Stimulated activated memory B cell treated with anti-CD40 and anti-IgM and Interleukin-4, amounts not matched to agents 10 μg/mL and 1 μg/mL and 100 μg/mL, for 72 hours (primary cell): ENCODE data around the gene BEST2.

Experiments
- ATAC-seq: fragments of 150-1000 bp; cut with Tn5 transposase; 2 replicates; pipeline ENCODE4 v1.10.0; 2021
- H3K27ac Mint-ChIP-seq: one replicate; pipeline ENCODE4 v1.8.0; 2022; ENCODE audit warnings: mild to moderate bottlenecking, mixed read lengths
- H3K27me3 Mint-ChIP-seq: one replicate; pipeline ENCODE4 v1.8.0; 2022; ENCODE audit warnings: mixed read lengths
- H3K36me3 Mint-ChIP-seq: one replicate; pipeline ENCODE4 v1.8.0; 2022; ENCODE audit warnings: mixed read lengths
- H3K4me1 Mint-ChIP-seq: one replicate; pipeline ENCODE4 v1.8.0; 2022; ENCODE audit warnings: mixed read lengths
- H3K4me3 Mint-ChIP-seq: one replicate; pipeline ENCODE4 v1.8.0; 2022; ENCODE audit warnings: mild to moderate bottlenecking, moderate library complexity, mixed read lengths
- H3K9me3 Mint-ChIP-seq: one replicate; pipeline ENCODE4 v1.8.0; 2022; ENCODE audit warnings: mixed read lengths

The BEST2 gene

GRCh38 chr19:12773571-12773970 is 22.0 kb downstream of the BEST2 start:
- H3K9me3 Mint-ChIP-seq = no peaks in the 10 kb centered on the region
- no peak overlapping the region for H3K27ac Mint-ChIP-seq
- peaks cover 35% of the 10 kb centered on the region for H3K4me1 Mint-ChIP-seq
- no peak for ATAC-seq
- no peak overlapping the region for H3K4me3 Mint-ChIP-seq
- H3K27me3 Mint-ChIP-seq = no peaks in the 10 kb centered on the region
- no peaks in the 10 kb centered on the region for H3K36me3 Mint-ChIP-seq

- ATAC-seq = peak; percentile 29
Measured at GRCh38 chr19:12774588-12775555, 23.3 kb downstream of the BEST2 start, which contains the start of gene HOOK2. HOOK2 (minus strand) TSS chr19:12775552; CDS start chr19:12775449, 103 bp downstream.

GRCh38 chr19:12777217-12778016 is 25.8 kb downstream of the BEST2 start:
- H3K4me1 Mint-ChIP-seq = peaks cover 42% of the 10 kb centered on the region
- H3K36me3 Mint-ChIP-seq = no peaks in the 10 kb centered on the region
- ATAC-seq = peak; percentile 65
- peak overlapping the region; percentile 94 for H3K27ac Mint-ChIP-seq
- peak overlapping the region; percentile 88 for H3K4me3 Mint-ChIP-seq
- no peaks in the 10 kb centered on the region for H3K27me3 Mint-ChIP-seq
- no peaks in the 10 kb centered on the region for H3K9me3 Mint-ChIP-seq

More at GRCh38 chr19:12774588-12775555, 23.3 kb downstream of the BEST2 start, which contains the start of gene HOOK2:
- Mint-ChIP-seq H3K9me3 (no peaks in the 10 kb centered on the region), H3K27ac (peak within 1 kb of the TSS; percentile 76), H3K4me3 (peak within 1 kb of the TSS; percentile 78), H3K4me1 (peaks cover 38% of the 10 kb centered on the region), H3K27me3 (no peaks in the 10 kb centered on the region), H3K36me3 (no peaks in the 10 kb centered on the region)

- Mint-ChIP-seq H3K36me3 (no peaks in the 10 kb centered on the region), H3K9me3 (no peaks in the 10 kb centered on the region), H3K27ac (peak overlapping the region; percentile 94), H3K4me3 (peak overlapping the region; percentile 88), H3K27me3 (no peaks in the 10 kb centered on the region), H3K4me1 (peaks cover 42% of the 10 kb centered on the region)
- peak; percentile 18 for ATAC-seq
Measured at GRCh38 chr19:12778017-12778904, 26.7 kb downstream of the BEST2 start.

- Mint-ChIP-seq H3K27ac (peak overlapping the region; percentile 94), H3K27me3 (no peaks in the 10 kb centered on the region), H3K36me3 (no peaks in the 10 kb centered on the region), H3K9me3 (no peaks in the 10 kb centered on the region), H3K4me1 (peaks cover 37% of the 10 kb centered on the region), H3K4me3 (peak overlapping the region; percentile 88)
- no peak for ATAC-seq
Measured at GRCh38 chr19:12778905-12779161, 27.2 kb downstream of the BEST2 start.

GRCh38 chr19:12779162-12779993 is 27.8 kb downstream of the BEST2 start:
- H3K36me3 Mint-ChIP-seq = no peaks in the 10 kb centered on the region

GRCh38 chr19:12782174-12782423 is 30.5 kb downstream of the BEST2 start:
- H3K9me3 Mint-ChIP-seq = no peaks in the 10 kb centered on the region
- no peak for ATAC-seq
- H3K4me1 Mint-ChIP-seq = peaks cover 36% of the 10 kb centered on the region
- H3K27ac Mint-ChIP-seq = no peak overlapping the region
- H3K27me3 Mint-ChIP-seq = no peaks in the 10 kb centered on the region
- no peaks in the 10 kb centered on the region for H3K36me3 Mint-ChIP-seq
- peak overlapping the region; percentile 83 for H3K4me3 Mint-ChIP-seq

More at GRCh38 chr19:12779162-12779993, 27.8 kb downstream of the BEST2 start:
- H3K27me3 Mint-ChIP-seq = no peaks in the 10 kb centered on the region
- no peak for ATAC-seq
- peaks cover 36% of the 10 kb centered on the region for H3K4me1 Mint-ChIP-seq
- peak overlapping the region; percentile 68 for H3K4me3 Mint-ChIP-seq
- peak overlapping the region; percentile 94 for H3K27ac Mint-ChIP-seq
- no peaks in the 10 kb centered on the region for H3K9me3 Mint-ChIP-seq

- Mint-ChIP-seq H3K36me3 (no peaks in the 10 kb centered on the region), H3K4me1 (peaks cover 30% of the 10 kb centered on the region), H3K9me3 (no peaks in the 10 kb centered on the region), H3K4me3 (peak overlapping the region; percentile 83), H3K27ac (no peak overlapping the region), H3K27me3 (no peaks in the 10 kb centered on the region)
- ATAC-seq = peak; percentile 69
Measured at GRCh38 chr19:12782424-12783290, 31.1 kb downstream of the BEST2 start.

- no peak overlapping the region for H3K27ac Mint-ChIP-seq
- H3K4me3 Mint-ChIP-seq = peak overlapping the region; percentile 50
- H3K27me3 Mint-ChIP-seq = no peaks in the 10 kb centered on the region
- no peaks in the 10 kb centered on the region for H3K9me3 Mint-ChIP-seq
- ATAC-seq = peak; percentile 3
- peaks cover 27% of the 10 kb centered on the region for H3K4me1 Mint-ChIP-seq
- no peaks in the 10 kb centered on the region for H3K36me3 Mint-ChIP-seq
Measured at GRCh38 chr19:12783291-12783848, 31.8 kb downstream of the BEST2 start.

- ATAC-seq = no peak
- Mint-ChIP-seq H3K4me1 (peaks cover 27% of the 10 kb centered on the region), H3K36me3 (no peaks in the 10 kb centered on the region), H3K4me3 (peak overlapping the region; percentile 50), H3K9me3 (no peaks in the 10 kb centered on the region), H3K27ac (no peak overlapping the region), H3K27me3 (no peaks in the 10 kb centered on the region)
Measured at GRCh38 chr19:12783849-12784393, 32.3 kb downstream of the BEST2 start.

- H3K4me3 Mint-ChIP-seq = no peak overlapping the region
- no peaks in the 10 kb centered on the region for H3K27me3 Mint-ChIP-seq
- H3K4me1 Mint-ChIP-seq = peaks cover 27% of the 10 kb centered on the region
- ATAC-seq = no peak
- no peaks in the 10 kb centered on the region for H3K36me3 Mint-ChIP-seq
- H3K27ac Mint-ChIP-seq = no peak overlapping the region
- H3K9me3 Mint-ChIP-seq = no peaks in the 10 kb centered on the region
Measured at GRCh38 chr19:12784394-12784870, 32.8 kb downstream of the BEST2 start.

- Mint-ChIP-seq H3K36me3 (no peaks in the 10 kb centered on the region), H3K27me3 (no peaks in the 10 kb centered on the region), H3K9me3 (no peaks in the 10 kb centered on the region), H3K4me3 (no peak overlapping the region), H3K4me1 (peaks cover 25% of the 10 kb centered on the region), H3K27ac (no peak overlapping the region)
- no peak for ATAC-seq
Measured at GRCh38 chr19:12784871-12785430, 33.4 kb downstream of the BEST2 start.
